T1000 (cell line): Measurements from ENCODE around the gene NNAT.
A peak's percentile ranks its signal among the peaks of the same experiment; 100 is the strongest.
"Not testable (repeated sequence)": the region's sequence is repeated elsewhere in the genome, so short reads cannot be mapped to it uniquely, and the experiment has no call there.

ENCODE experiments used
- DNase-seq: peaks from one replicate; lab custom pipeline; 2025; ENCODE audit warnings: mixed read lengths; lab: John Stamatoyannopoulos, UW

NNAT gene

DNA sequence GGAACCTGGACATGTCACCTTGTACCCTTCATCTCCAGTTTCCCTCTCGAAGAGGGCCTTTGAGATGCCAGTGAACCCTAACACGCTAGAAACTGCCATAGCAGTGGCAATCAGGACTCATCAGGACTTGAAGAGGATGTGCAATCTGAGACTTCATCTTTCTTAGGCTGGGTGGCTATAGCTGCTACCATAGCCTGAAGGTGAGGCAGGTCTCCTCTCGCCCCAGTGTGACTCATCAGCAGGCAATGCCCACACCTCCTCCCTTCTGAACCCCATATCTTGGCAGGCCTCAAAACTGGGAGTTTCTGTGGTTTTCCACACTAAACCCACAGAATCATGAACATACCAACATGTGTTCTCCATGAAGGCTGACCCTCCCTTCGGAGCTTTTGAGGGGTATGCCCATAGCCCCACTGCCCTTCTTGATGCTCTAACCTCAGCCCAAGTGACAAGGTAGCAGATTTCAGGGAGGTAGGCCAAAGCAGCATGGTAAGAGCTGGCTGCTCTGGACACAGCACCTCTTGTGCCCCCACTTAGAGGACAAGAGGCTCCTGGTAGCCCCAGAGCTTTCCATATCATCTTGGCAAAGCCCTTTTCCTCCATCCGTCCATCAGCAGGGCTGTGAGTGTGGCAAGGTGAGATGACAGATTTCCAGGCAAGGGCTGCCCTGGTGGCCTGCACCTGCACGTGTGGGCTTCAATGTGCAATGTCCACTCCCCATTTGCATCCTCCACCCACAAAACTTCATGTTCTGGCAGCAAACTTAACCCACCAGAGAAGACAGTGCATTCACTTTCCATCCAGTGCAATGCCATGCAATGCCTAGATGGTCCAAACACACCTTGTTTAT is 4.0 kb downstream of the NNAT start:
- DNase-seq: no peak

DNA sequence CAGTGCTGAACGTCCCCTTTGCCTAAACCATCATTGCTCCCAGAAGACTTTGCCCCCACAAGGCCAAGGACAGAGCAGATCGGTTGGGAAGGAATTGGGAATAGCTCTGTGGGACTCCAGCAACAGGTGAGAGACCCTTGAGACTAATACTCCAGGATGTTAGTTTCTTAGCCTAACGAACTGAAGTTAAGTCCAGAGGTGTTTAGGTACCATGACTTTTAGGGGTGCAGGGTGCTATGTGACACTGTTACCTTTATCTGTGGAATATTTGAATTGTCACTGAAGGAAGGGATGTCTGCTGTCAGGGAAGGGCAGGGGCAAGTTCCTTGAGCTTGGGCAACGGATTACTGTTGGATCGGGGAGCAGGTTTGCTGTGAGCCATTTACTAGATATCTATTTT is 4.8 kb downstream of the NNAT start:
- DNase-seq: no peak

DNA sequence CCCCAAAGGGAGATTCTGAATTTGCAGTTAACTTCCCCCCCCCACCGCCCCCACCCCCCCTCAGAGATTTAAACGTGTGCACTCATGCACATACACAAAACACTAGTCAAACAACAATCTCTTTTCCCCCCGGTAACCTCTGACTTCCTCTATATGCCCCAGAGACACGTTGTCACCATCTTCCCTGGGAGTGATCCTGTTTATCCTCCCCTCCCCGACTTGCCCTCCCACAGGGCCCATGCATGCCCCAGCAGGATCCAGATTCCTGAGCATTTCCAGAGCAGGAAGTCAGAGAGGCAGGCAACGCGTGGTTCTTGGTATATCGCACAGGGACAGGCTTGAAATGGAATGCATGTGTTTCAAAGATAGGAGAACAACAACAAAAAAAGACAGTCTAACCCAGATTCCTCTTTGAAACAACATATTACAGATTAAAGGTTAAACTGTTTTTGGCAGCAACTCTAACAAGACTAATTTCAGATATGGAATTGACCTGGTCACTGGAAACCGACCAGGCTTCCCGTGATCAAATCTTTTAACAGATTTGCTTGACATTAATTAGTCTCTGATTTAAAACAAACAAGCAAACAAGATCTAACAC is 5.3 kb downstream of the NNAT start:
- peak; percentile 22 for DNase-seq

DNA sequence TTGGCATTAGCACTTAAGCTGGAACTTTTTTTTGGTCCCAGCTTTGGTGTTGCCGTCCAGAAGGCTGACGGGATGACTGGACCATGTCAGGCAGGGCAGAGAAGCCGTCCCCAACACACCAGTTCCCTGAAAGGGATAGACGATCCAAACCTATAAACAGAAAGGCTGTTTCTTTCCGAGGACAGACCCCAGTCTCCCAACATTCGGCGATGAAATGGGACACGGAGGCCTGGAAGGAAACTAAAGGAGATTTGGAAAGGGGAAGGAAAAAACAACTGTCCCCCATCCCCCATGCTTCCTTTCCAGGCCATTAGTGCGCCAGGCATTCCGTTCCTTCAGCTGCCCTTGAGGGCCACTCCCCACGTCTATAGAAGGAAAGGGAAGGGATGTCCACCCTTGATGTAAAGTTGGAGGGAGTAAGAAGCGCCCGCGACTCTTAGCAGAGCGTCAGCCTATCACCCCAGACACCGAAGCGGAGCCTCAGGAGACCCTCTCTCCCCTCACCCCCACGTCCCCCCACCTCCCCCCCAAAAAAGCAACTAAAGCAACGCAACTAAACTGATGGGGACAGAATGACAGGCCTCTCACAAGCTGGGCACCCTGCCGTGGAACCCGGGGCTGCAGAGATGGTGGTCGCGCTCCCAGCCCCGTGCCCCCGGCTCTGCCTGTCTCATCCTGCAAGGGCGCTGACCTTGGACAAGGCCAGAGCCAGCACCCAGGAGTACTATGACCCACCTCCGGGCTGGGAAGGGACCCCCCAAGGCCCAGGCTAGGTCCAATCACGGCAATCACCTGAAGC is 6.0 kb downstream of the NNAT start:
- DNase-seq: no peak

DNA sequence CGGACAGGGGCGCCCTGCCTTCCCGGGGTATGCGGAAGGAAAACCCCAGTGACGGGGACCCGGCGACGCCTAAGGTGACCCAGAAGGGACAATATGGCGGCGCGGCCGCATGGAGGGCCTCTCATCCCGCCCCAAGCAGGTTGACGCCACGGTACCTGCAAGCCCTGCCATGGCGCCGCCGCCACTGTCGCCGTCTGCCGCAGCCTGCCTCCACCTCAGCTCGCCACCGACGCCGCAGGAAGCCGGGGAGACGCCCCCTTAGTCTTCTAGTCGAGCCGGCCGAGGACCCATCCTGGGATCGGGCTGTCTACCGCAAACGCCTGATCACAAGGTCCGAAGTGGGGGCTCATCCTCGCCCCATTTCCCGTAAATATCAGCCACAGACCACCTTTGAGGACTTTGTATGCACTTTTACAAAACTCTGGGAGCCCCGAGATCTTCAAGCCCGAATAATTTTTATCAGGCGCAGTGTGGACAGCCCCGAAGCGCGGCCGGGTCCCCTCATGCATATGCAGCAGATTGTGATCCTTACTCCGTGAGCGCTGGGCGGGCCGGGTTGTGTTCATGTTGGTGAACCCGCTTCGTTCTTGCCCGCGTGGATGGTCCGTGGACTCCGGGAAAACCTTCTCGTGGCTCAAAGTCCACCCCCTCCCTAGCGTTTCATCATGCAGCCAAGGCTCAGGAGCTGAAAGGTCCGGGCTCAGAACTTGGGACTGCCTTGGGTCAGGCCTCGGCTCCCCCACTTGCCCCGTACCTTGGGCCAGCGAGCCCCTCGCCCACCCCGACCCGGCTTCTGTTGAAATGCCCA is 6.8 kb downstream of the NNAT start, which contains the start of gene BLCAP:
Gene BLCAP, minus strand, starts transcription at position 239 of the 808 bp plus-strand sequence. CDS start 8,702 bp downstream, outside the sequence.
- peak; percentile 96 for DNase-seq

DNA sequence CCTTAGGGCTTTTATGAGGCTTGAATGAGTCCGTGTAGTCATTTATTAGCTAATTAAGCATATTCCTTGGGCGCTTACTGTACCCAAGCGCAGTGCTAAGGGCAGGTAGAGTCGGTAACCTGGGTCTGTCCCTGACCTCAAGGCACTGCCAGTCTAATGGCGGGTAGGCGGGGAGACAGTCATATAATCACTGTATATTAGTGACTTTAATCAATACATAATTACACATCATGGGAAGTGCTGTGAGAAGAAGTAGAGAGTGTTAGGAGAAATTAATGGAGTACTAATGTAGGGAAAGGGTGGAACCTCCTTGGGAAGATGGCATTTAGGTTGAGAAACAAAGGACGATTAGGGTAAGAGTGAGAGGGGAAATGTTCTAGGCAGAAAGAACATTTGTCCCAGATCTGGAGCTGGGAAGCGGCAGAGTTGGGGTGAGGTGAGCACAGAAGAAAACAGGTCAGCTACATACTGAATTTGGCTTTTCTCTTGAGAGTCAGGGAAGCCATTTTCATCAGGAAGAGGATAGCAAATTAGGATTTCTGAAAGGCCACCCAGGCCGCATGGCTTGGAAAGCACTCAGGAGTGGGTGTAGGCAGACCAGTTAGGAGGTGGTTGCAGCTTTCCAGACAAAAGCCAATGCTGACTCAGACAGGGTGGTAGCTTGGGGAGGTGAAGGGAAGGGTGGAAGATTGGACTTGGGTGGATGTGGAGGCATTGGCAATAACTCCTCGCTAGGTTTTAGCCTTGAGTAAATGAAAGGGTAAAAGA is 7.6 kb downstream of the NNAT start:
- DNase-seq: no peak

DNA sequence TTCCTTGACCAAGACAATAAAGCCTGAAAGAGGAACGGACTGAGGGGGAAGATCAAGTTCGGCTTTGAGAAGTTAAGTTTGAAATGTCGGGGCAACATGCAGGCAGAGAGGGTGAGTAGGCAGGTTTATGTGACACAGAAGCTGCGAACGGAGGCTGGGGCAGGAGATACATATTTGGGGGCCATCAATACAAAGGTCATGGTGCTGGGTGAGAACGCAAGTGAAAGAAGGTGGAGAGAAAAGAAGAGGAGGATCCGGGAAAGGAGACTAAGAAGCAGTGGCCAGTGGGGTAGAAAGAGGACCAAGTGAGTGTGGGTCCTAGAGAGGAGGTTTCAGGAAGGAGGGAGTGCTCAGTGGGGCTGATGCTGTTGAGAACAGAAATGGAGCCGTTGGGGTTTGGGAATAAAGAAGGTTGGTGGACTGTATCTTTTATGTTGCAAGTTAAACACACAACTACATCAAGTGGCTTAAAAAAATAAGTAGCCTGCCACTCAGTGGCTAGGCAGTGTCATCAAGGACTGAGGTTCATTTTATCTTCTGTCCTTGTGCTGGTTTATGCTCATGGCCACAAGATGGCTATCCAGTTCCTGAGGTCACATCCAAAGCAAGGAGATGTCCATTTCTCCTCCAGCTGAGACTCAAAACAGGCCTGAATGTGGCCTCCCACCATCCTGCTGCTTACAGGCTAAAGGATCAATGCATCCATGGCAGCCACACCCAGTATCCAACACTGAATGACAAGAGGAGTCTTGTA is 8.3 kb downstream of the NNAT start:
- DNase-seq: no peak

DNA sequence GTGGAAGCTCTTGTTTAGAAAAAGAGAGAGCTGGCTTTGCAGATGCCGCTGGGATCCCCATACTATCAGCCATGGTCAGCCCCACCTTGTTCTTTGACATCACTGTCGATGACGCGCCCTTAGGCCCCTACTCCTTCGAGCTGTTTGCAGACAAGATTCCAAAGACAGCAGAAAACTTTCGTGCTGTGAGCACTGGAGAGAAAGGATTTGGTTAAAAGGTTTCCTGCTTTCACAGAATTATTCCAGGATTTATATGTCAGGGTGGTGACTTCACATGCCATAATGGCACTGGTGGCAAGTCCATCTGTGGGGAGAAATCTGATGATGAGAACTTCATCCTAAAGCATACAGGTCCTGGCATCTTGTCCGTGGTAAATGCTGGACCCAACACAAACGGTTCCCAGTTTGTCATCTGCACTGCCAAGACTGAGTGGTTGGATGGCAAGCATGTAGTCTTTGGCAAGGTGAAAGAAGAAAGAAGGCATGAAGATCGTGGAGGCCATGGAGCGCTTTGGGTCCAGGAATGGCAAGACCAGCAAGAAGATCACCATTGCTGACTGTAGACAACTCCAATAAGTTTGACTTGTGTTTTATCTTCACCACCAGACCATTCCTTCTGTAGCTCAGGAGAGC is 9.0 kb downstream of the NNAT start:
- no peak for DNase-seq

DNA sequence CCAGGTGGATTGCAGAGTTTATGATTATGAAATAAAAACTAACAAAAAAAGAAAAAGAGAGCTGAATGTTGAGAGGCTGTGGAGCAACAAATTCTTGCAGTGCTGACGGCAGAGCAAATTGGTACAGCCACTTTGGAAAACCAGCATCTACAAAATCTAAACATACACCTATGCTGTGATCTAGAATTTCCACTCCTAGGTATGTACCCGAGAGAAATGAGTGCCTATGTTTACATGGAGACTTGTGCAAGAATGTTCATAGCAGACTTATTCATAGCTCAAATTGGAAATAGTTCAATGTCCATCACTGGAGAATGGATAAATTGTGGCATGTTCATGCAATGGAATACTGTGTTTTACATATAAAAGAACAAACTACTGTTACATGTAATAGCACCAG is 9.6 kb downstream of the NNAT start:
- DNase-seq: no peak

DNA sequence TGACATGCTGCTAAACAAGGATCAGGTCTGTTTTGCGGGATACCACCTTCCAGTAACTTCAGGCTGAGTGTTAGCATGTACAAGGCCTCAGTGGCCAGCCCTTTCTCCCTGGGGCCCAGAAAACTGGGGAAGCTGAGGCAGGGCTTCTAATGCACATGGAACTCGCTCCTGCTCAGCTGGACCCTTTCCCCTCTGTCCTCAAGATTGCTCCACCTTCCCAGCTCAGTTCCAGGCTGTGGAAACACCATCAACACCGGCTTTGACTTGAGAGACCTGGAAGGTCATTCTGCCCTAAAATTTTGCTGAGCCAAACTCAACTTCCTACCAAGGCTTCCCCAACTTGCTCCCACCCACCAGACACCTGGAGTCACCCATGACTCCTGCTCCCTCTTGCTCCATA is 10.8 kb downstream of the NNAT start:
- DNase-seq: no peak

DNA sequence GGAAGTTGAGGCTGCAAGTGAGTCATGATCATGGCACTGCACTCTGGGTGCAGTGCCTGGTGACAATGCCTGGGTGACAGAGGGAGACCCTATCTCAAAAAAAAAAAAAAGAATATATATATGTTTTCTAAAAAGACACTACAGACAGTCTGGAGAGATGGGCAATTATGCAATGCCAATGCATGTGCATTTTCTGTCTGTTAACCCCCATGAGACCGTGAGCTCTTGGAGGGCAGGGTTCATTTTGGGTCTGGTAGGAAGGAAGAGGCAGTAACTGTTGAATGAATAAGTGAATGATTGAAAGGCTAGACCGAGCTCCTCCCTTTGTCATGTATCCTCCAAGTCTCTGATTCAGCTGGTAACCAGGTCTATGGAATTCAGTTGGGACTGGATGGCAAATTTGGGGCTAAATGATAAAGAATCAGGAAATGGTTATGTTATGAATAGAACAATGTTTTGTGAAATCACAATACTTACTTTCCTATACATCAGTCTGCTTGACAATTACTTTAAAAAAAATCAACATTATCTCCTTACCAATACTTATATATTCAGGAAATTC is 12.2 kb downstream of the NNAT start:
- no peak for DNase-seq

DNA sequence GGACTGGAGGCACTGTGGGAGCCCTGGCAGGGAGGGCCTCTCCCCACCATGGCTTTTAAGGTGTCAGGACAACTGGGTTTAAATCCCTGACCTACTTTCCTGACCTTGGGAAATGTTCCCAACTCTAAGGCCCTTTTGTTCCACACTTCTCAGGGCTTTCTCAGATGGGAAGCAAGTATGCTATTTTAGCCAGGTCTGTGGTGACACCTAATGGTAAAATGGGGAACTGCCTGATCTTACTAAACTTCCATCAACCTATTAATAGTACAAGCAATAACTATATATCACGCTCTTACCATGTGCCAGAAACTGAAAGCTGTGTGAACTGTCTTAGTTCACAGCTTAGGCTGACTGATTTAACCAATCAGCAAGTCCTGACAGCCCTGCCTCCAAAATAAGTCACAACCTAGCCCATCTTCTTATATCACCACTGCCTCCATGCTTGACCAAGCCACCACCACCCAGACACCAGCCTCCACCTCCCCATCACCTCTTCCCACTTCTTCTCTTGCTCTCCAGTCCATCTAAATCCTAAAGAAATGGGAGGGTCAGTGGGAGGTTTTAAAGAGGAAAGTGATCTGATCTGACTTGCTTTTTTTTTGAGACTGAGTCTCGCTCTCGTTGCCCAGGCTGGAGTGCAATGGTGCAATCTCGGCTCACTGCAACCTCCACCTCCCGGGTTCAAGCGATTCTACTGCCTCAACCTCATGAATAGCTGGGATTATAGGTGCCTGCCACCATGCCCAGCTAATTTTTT is 13.5 kb downstream of the NNAT start:
- DNase-seq: peak; percentile 57

DNA sequence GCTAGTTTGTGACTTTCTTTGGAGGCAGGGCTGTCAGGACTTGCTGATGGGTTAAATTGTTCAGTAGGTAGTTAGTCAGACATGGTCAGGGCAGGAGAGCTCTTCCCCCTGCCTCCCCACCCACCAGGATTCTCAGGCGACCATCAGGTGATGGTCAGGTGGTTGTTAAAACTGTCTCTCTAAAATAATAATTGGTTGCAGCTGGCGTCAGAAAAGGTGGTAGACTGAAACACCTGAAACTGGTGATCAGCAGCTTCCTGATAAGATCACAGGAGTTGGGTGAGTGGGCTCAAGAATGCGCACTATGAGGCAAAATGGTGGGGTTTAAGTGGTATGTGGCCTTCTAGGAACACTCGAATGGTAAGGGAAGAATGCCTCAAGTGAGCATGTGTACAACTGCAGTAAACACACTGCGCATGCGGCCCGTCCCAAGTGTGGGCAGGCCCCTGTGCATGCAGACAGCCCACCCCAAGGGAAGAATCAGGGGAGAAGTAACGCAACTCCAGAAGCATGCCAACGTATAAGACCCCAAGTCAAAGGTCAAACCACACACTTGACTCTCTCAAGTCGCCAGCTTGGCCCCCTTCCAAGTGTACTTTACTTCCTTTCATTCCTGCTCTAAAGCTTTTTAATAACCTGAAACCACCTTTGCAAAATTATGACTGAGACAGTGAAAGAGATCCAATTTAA is 14.5 kb downstream of the NNAT start:
- no peak for DNase-seq

DNA sequence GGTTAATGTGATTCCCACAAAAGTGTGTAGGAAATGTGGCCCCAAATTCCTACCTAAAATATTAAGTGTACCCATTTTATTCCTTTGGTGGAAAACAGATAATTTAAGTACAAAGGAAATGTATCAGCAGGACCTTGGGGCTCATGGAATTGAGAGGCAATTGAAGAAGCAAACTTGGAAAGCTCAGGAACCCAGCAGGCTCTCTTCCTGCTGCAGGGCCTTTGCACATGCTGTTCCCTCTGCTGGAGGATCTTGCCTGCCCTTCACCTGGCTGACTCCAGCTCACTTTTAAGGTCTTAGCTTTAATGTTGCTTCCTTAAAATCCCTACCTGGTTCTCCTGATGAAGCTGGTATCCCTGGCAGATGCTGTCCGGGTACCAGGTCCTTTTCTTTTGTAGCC is 16.5 kb downstream of the NNAT start:
- no peak for DNase-seq

DNA sequence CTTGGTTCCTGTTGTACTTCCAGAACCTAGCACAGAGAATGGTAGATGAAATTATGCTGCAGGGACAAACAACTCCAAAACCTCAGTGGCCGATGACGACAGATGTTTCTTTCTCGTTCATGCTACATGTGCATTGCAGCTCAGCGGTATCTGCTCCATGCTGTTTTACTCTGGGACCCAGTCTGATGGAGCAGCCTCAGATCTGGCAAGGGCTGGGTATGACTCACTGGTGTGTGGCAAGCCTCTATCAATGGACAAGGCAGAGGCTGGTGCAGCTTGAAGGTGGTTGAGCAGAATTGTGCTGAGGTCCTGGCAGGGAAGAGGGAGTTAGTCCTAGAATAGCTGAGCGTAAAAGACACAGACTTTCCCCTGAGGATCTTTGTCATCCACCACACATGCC is 17.0 kb downstream of the NNAT start:
- DNase-seq: no peak

DNA sequence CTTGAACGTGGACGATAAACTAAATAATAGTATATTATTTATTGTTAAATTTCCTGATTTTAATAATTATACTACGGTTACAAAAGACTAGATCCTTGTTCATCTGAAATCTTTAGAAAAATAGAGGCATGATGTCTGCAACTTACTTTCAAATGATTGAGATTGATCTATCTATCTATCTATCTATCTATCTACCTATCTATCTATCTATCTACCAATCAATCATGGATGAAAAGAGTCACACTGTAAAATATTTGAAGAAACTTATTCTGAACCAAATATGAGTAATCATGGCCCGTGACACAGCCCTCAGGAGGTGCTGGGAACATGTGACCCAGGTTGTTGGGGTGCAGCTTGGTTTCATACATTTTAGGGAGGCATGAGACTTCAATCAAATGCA is 18.4 kb downstream of the NNAT start:
- no peak for DNase-seq

DNA sequence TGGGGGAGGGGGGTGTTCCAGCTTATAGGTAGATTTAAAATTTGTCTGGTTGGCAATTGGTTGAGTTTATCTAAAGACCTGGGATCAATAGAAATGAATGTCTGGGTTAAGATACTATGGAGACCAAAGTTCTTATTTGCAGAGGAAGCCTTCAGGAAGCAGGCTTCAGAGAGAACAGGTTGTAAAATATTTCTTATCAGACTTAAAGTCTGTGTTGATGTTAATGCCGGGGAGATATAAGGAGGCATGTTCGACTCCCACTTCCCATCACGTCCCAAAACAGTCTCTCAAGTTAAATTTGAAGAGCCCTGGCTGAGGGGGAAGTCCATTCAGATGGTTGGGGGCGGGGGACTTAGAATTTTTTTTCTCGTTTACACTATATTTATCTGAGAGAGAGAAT is 19.0 kb downstream of the NNAT start:
- no peak for DNase-seq

DNA sequence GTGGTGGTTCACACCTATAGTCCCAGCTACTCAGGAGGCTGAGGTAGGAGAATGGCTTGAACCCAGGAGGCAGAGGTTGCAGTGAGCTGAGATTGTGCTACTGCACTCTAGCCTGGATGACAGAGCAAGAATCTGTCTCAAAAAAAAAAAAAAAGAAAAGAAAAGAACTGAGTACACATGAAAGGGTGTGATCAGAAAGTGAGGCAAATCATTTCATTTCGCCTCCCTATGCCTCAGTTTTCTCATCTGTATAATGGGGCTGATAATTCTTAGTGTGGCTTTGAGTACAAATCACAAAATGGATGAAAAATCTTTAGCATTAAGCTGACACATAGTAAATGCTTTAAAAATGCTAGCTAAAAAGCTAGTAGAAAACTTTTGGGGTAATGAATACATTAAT is 19.8 kb downstream of the NNAT start:
- not testable (repeated sequence) for DNase-seq
